HT-29 (cell line): ENCODE data around the gene ZIC4. TPM values are rescaled to one million over a fixed set of nuclear protein-coding genes. Genes with fewer than 3 reads are reported as not detected.

Source experiments
- DNase-seq: peaks from one replicate; pipeline ENCODE4 v3.0.0-alpha.2; 2015; ENCODE audit warnings: low spot score
- total RNA-seq: library from RNA; depleted of rRNA; stranded (reverse); fragments of >200 nt; shearing (Covaris generic); gene quantifications from 2 replicates; pipeline ENCODE4 v1.2.3, GENCODE V29; 2014

ZIC4 gene
- total RNA-seq, 1 experiment from 2014 or later = not detected

DNA sequence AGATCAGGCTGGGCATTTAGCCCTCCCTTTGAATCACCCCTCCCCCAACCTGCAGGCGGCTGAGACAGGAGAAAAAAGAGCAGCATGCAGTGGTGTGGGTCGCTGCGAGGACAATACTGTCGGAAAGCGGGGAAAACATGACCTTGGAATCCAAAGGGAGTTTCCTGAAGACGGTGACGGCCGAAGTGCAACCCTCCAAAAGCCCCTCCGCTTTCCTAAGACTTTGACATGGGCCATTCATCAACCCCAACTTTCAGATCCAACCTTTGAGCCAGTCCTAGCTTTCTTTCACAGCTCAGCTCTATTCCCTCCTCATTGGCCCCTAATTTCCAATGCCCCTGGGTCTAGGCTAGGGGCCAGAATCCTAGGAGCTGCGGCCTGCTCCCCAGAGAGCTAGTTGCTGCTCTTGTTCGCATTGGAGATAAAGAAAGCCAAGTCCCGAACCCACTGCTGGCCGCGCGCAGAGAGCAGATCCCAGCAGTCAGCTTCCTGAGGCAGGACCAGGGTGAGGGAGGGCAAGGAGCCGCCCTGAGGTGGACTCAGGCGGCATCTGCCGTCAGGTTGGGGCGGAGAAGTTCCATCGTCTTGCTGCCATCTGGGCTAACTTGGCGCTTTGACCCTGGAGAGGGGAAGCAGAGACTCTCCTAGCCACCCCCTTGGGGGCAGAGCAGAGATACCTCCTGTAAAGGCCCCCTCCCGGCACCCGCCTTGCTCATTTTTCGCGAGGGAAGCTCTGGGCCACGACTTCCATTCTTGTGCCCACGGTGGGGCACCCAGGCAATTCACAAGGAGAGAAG, 914 bp downstream of the ZIC4 start:
- no peak for DNase-seq

DNA sequence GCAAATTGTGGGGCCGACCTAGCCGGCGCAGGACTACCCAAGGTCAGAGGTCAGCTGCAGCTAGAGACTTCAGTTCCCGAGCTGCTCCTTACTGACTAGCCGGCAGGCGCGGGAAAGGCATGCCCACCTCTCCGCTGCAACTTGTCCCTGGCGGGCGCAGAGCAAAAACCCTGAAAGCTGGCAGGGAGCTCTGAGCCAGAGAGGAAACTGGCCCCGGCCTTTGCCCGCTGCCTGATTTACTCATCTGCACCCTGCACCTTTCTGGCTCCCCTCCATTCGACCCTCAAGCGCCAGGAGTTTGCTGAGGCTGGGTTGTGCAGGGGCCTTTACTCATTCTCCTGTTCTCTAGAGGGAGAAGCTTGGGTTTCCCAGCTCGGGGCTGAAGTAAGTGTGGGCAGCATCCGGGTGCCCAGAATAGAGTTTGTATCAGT, 1.5 kb downstream of the ZIC4 start:
- DNase-seq = no peak

DNA sequence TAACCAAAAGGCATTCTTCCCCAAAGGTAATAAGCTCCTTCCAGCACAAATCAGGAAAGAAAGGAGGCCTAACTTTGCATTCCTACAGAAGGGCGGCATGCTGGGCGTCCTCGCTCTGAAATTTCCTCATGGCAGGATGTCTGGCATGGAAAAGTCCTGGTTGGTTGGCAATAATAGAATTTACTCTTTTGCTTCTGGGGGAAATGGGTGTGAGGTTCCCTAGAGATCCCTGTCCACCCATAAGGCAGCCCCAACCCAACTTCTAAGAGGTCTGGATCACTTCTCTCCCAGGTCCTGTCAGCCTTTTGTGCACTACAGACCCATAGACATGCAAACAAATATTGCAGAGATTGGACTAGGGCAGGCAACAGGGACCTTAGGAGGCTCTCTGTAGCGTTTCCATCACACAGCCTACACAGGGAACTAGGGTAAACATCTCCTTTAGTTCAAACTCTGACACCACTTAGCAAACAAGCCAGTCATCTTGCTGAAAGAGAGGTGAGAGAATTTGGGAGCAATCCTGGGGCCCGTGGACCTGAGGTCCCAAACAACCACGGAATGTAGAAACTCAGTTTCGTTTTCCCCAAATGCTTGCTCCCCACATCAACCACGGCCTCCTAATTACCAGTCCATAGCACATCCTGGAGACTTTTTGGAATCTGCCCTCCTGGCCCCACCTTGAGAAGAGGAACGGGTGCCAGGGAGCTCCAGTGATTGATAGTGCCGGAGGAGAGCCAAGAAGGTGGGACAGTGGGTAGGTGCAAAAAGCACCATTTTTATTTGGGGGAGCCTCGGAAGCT, 2.1 kb downstream of the ZIC4 start:
- DNase-seq = no peak

DNA sequence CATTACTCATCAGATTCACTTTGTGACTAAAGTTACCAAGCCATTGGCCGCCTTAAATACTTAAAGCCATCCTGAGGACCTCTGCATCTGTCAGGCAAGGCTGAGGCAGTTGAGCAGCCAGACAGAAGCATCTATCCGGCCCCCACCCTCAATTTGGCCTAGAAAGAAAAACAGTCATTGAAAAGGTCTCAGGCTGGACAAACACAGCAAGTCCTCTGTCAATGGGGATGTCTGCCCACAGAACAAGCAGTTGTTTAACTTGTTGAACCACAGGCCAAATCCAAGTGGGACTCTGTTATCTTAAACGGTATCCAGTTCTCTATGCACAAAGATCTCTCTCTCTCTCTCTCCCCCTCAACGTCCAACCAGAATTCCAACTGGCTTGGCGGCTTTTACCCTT, 2.8 kb downstream of the ZIC4 start:
- no peak for DNase-seq

- DNase-seq = no peak
Measured at GRCh38 chr3:147402159-147402558, 4.2 kb downstream of the ZIC4 start.

DNA sequence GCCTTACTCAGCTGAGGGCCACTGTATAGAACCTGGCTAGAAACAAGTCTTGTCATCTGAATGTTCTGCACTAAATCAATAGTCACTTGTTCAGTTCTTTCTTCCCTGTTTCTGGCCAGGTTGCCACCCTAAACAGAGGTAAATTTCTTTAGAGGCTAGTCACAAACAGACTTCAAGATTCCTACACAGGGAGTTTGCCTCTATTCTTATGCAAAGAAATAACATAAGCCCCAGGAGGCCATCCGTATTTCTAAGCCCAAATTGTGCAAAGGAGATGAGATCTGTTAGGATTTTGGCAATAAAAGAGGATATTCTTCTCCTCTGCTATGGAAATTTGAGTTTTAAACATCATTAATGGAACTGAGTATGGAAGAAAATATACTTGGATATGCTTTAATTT, 4.9 kb downstream of the ZIC4 start:
- DNase-seq = no peak

DNA sequence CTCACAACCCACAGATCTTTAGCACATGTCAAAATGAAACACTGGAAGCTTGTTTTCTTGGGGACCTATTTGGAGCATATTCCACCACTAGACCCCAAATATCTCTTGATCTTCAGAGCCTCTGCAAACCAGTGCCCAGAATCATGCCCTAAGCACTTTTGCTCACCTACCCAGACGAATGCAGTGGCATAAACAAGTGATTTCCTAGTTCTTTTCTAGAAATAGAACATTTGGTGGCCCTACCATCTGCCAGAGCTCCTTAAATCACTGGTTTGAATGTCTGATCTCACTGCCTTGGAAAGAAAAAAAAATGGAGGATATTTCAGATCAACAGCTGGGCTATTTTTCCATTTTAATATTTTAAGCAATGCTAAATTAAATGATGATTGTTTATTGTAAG, 5.3 kb downstream of the ZIC4 start:
- no peak for DNase-seq

GRCh38 chr3:147400111-147400510, 6.2 kb downstream of the ZIC4 start:
- DNase-seq = no peak

GRCh38 chr3:147398813-147399534, 7.4 kb downstream of the ZIC4 start:
- peak; percentile 20 for DNase-seq

DNA sequence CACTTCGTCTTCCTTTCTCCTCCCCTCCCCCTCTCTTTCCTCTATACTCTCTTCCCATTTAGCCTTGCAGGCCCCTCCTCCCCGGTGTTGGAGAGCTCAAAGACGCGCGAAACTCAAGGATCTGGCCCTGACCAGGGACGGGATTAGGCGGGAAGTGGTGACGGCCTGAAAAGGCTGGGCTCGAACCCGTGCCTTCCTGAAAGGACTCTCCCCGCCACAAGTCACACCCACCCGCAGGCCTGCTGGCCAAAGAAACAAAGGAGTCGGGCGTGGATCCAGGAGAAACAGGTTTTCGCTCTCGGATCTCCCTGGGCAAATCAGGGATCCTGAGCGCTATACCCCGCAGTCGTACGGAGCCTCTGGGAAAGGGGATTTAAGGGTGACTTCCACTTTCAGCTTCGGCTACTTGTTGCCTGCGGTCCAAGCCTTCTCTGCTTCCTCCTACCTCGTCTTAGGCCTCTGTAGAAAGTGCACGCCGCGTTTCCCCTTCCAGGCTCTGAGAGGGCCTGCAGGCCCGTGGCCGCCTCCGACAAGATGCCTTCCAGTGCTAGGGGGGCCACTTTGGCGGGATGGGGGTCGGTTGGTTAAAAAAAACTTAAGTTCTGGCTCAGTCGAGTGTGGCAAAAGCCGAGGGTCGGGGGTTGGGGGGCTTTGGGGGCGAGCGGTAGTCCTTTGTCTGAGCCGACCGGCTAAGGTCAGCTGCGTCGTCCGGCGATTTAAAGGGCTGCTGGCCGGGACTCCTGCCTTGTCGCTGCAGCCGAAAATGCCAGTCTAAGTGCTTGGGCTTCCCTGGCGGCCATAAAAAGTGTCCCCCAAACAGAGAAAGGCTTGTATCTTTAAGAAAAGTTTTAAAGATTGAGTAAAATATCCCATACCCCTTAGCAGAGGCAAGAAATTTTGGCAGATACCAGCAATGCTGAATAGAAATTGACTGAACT, 8.2 kb downstream of the ZIC4 start:
- DNase-seq = no peak

GRCh38 chr3:147397155-147397874, 9.0 kb downstream of the ZIC4 start:
- no peak for DNase-seq

DNA sequence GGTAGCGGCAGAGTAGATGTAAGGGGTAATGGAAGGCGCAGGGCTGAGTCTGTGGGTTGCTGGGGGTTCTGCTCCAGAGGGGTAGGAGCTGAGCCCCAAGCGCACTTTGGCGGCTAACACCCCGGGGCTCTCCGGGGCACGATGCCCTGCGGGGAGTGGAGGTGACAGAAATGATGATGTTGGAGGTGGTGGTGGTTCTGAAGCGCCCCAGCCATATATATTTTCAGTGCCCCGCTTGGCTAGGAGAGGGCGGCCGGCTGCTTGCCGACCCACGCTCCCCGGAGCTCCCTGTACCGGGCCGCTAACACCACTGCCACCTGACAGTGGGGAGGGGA, 9.7 kb downstream of the ZIC4 start:
- DNase-seq = no peak

GRCh38 chr3:147395899-147396711, 10.2 kb downstream of the ZIC4 start:
- no peak for DNase-seq

- DNase-seq = no peak
Measured at GRCh38 chr3:147394884-147395225, 11.5 kb downstream of the ZIC4 start.

DNA sequence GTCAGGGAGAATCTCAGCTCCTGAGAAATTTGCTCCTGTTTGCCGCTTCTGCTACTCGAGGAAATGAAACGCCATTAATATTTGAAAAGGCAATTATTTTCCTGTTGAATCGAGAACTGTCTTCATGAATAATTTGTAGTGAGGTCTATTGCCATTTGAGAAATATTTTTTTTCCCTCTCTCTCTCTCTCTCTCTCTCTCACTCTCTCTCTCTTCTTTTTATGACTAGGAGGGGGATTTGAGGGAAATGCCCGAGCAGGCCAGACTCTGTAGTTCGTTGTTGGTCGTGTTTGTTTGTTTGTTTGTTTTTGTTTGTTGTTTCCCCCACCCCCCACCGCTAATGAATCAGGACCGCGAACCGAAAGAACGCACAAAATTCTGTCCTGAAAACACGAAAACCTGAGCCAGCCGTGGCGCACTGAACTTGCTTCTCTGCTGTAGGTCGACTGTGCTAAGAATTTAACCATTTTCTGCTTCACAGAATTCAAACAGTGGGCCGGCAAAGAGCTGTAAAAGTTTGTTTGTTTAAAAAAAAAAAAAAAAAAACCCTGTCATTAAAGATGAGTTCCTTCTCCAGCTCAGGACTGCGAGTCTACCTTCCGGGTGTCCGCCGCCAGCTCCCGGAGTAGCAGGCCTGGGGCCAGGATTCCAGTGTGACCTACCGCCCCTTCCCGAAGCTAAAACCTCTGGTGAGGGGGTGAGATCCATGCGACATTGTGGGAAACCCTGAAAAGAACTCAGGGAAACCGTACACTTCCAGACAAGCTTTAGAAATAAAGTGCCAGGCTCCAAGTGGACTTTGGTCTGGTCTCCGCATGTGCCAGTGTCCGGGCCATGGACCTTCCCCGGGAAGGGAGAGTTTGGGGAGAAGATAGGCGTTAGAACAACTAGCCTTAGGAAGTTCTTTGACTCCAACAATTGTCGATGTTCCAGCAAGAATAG, 12.1 kb downstream of the ZIC4 start:
- no peak for DNase-seq

GRCh38 chr3:147393261-147393942, 12.9 kb downstream of the ZIC4 start:
- no peak for DNase-seq

DNA sequence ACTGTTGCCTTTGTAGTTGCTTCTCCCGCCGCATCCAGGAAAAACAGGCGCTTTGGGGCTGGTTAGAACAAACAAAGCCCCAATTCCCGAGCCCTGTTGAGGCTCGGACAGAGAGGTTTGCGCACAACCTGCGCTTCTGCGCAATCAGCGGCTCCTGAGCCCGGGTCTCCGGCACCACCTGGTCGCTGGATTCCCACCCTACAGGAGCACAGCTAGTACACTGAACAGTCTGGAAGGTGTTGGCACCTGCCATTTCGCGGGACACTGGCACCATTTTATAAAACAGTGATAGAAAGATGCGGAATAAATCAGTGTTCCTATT, 13.8 kb downstream of the ZIC4 start:
- no peak for DNase-seq
